Effector memory CD8-positive, alpha-beta T cell (primary cell): ENCODE data around the gene OR6K6.

Experiments used
- ATAC-seq: fragments of 150-1000 bp; cut with Tn5 transposase; replicated peaks from 2 replicates; pipeline ENCODE4 v1.10.0; 2021; ENCODE audit warnings: mild to moderate bottlenecking, moderate library complexity
- DNase-seq, 3 experiments: peaks; one replicate each; pipeline ENCODE4 v3.0.0; 2021
- H3K27ac Mint-ChIP-seq, 2 donors: one replicate each; pipeline ENCODE4 v1.8.0; 2022; ENCODE audit warnings: mild to moderate bottlenecking in 2 of 2, mixed read lengths in 2 of 2, moderate library complexity in 2 of 2
- H3K27me3 Mint-ChIP-seq, 2 donors: one replicate each; pipeline ENCODE4 v1.8.0; 2022; ENCODE audit warnings: mixed read lengths in 2 of 2
- H3K36me3 Mint-ChIP-seq: one replicate; pipeline ENCODE4 v1.8.0; 2022; ENCODE audit warnings: mild to moderate bottlenecking, moderate library complexity, mixed read lengths; ENCODE audit not compliant: insufficient read depth
- H3K4me1 Mint-ChIP-seq, 2 donors: one replicate each; pipeline ENCODE4 v1.8.0; 2022; ENCODE audit warnings: low read depth in 2 of 2, mixed read lengths in 2 of 2
- H3K4me3 Mint-ChIP-seq, 2 donors: one replicate each; pipeline ENCODE4 v1.8.0; 2022; ENCODE audit warnings: mild to moderate bottlenecking in 2 of 2, mixed read lengths in 2 of 2, moderate library complexity in 2 of 2
- H3K9me3 Mint-ChIP-seq, 2 donors: one replicate each; pipeline ENCODE4 v1.8.0; 2022; ENCODE audit warnings: mixed read lengths in 2 of 2
- total RNA-seq, 9 experiments: gene quantifications; one replicate each; lab custom pipeline; 2026; lab: John Stamatoyannopoulos, UW

OR6K6 gene, protein sequence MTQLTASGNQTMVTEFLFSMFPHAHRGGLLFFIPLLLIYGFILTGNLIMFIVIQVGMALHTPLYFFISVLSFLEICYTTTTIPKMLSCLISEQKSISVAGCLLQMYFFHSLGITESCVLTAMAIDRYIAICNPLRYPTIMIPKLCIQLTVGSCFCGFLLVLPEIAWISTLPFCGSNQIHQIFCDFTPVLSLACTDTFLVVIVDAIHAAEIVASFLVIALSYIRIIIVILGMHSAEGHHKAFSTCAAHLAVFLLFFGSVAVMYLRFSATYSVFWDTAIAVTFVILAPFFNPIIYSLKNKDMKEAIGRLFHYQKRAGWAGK
- total RNA-seq = 0 reads per million in 9 experiments

DNA sequence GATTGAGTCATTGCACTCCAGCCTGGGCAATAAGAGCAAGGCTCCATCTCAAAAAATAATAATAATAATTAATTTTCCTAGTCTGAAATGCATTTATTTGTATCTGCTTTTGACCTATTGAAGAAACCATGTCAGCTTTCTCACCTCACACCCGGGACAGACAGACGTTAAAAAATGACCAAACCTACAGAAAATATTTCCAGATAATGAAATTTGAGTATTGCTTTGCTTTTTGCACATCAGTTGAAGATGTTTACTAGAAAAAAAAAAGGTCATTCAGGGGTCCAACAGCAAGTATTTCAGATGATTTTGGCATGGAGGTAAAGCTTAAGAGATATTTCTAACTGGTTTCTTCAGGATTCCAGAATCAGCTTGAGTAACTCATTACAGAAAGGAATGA, at the start of gene OR6K6:
Gene OR6K6 (plus strand): TSS at position 301 of the 400 bp plus-strand sequence. CDS start 168 bp downstream, outside the sequence.
- Mint-ChIP-seq H3K9me3 (peaks cover 0 to 2% of the 10 kb centered on the region in 2 donors), H3K4me1 (no peaks in the 10 kb centered on the region), H3K36me3 (no peaks in the 10 kb centered on the region), H3K27me3 (peaks cover 38 to 43% of the 10 kb centered on the region in 2 donors), H3K4me3 (no peak within 1 kb of the TSS), H3K27ac (no peak within 1 kb of the TSS)
- ATAC-seq (no peak), DNase-seq (no peak)

DNA sequence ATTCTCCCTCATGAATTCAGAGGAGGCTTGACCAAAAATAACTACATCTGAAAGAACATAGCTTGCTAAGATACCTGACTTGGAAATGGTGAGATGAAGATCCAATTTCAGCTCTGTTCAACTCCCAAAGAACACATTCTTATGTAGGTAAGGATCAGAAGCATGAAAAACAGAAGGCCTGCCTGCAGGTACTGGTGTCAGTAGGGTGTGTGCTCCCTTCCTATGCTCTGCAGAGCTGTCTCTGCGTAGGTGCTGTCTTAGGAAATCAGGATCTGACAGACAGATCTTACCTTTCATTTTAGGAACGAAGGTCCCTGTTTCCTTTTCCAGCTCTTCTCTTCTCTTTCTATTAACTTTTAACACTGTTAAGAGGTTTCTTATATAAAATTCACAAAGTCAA, 48.4 kb upstream of the OR6K6 start:
- Mint-ChIP-seq H3K4me3 (no peak overlapping the region), H3K9me3 (no peaks in the 10 kb centered on the region), H3K27ac (no peak overlapping the region), H3K36me3 (no peaks in the 10 kb centered on the region), H3K27me3 (peaks cover 3% of the 10 kb centered on the region in 2 donors), H3K4me1 (no peaks in the 10 kb centered on the region)
- DNase-seq (no peak), ATAC-seq (no peak)

DNA sequence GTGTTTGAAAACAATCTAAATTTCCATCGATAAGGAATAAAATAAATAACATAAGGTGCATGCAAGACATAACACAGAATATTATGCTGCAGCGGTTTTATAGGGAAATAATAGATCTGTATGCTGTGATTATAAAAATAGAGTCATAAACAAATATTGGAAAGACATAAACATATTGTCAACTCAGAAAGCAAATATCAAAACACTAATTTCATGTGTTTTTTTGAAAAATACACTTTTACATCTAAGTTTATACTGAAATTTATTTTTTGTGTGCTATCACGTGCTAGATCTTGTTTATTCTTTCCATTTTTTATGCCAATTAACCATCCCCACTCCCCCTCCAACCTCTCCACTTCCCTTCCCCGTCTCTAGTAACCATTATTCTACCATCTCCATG, 43.4 kb upstream of the OR6K6 start:
- peaks cover 29% of the 10 kb centered on the region in 2 donors for H3K27me3 Mint-ChIP-seq
- no peak for DNase-seq
- no peaks in the 10 kb centered on the region for H3K36me3 Mint-ChIP-seq
- no peak overlapping the region for H3K4me3 Mint-ChIP-seq
- H3K9me3 Mint-ChIP-seq = no peaks in the 10 kb centered on the region
- no peak for ATAC-seq
- H3K4me1 Mint-ChIP-seq = no peaks in the 10 kb centered on the region
- H3K27ac Mint-ChIP-seq = no peak overlapping the region

DNA sequence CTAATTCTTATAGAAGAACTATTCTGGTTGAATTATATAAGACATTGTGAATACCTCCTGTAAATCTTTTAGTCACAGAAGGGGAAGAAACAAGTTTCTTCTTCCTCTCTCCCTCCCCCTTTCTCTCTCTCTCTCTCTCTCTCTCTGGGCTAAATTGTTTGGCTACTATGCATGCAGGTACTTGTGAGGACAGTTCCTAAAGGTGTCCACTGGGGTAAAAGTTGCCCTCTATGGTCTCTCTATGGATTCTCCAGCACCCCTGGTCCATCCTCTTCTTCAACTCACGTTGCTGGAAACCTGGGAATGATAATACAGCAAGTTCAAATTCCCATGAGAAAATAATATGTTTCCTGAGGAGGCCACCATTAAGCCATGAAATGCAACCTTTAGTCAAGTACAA, 39.8 kb upstream of the OR6K6 start:
- Mint-ChIP-seq H3K27ac (no peak overlapping the region), H3K36me3 (no peaks in the 10 kb centered on the region), H3K4me3 (no peak overlapping the region), H3K9me3 (no peaks in the 10 kb centered on the region), H3K4me1 (no peaks in the 10 kb centered on the region), H3K27me3 (peaks cover 42 to 50% of the 10 kb centered on the region in 2 donors)
- DNase-seq (no peak), ATAC-seq (no peak)

DNA sequence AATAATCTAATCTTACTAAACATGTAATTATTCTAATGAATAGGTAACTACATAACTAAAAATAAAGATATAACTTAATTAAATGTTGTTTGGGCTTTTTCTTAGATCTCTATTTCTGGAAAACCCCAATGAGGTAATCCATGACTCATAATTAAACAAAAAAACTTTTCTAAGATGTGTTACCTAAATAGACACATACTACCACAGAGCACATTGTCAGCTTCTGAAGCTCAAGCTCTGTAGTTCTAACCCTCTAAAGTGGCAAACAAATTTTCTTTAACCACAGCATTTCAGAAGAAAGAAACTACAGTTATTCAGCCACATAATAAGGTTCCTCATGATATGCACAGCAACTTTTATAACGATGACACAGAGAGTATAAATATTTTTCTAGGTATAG, 38.2 kb upstream of the OR6K6 start:
- Mint-ChIP-seq H3K27me3 (peaks cover 48 to 60% of the 10 kb centered on the region in 2 donors), H3K4me1 (no peaks in the 10 kb centered on the region), H3K9me3 (no peaks in the 10 kb centered on the region), H3K4me3 (no peak overlapping the region), H3K27ac (no peak overlapping the region), H3K36me3 (no peaks in the 10 kb centered on the region)
- ATAC-seq (no peak), DNase-seq (no peak)

DNA sequence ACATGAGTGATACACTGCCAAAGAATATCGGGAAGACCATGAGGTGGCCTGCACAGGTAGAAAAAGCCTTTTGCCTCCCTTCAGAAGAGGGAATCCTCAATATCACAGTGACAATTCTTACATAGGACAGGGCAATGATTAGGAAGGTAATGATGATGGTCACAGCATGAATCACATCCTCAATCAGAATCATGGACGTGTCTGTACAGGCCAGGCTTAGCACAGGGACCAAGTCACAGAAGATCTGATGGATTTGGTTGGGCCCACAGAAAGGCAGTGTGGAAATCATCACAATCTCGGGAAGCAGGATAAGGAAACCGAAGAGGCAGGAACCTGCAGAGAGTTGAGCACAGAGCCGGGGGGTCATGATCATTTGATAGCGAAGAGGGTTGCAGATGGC, 37.2 kb upstream of the OR6K6 start:
- DNase-seq (no peak), ATAC-seq (no peak)
- Mint-ChIP-seq H3K27ac (no peak overlapping the region), H3K4me1 (no peaks in the 10 kb centered on the region), H3K27me3 (peaks cover 43 to 59% of the 10 kb centered on the region in 2 donors), H3K36me3 (no peaks in the 10 kb centered on the region), H3K4me3 (no peak overlapping the region), H3K9me3 (no peaks in the 10 kb centered on the region)

DNA sequence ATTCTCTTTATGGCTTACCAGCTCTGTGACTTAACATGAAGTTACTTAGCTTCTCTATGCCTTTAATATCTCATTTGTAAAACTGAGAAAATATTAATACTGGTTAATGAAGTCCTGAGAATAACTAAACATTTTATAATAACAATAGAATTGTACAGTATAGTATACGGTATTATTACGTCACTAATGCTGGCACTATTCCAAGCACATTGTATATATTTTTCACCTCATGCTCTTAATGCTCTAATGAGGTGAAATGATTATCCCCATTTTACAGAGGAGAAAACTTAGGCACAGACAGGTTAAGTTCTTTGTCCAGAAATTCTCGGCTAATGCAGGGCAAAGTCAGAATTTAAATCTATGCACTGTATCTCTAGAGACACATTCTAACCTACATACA, 34.9 kb upstream of the OR6K6 start:
- H3K27me3 Mint-ChIP-seq = peaks cover 53 to 59% of the 10 kb centered on the region in 2 donors
- H3K4me3 Mint-ChIP-seq = no peak overlapping the region
- no peaks in the 10 kb centered on the region for H3K36me3 Mint-ChIP-seq

DNA sequence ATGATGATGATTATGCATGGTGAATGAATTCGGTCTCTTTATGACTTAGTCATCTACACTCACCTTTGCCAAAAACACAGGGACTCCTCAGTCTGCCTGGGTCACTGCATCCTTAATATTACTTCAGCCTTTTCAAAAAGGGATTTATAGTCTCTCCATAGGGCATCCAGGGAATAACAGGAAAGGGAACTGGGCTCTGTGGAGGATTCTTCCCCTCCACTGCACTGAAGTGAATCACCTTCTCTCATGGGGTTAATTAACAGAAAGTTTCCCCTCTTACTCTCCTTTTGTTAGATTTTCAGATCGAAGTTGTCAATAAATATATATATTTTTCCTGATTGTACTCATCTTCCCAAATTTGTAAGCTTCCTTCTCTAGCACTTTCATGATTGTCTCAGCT, 33.9 kb upstream of the OR6K6 start, which contains the start of gene OR6K3:
Gene OR6K3 (minus strand): TSS at position 101 of the 400 bp plus-strand sequence. CDS start 2,605 bp downstream, outside the sequence.
- H3K4me3 Mint-ChIP-seq = no peak within 1 kb of the TSS
- no peak for DNase-seq
- no peaks in the 10 kb centered on the region for H3K9me3 Mint-ChIP-seq
- no peak within 1 kb of the TSS for H3K27ac Mint-ChIP-seq
- no peak for ATAC-seq
- H3K27me3 Mint-ChIP-seq = peaks cover 46 to 60% of the 10 kb centered on the region in 2 donors
- no peaks in the 10 kb centered on the region for H3K36me3 Mint-ChIP-seq
- no peaks in the 10 kb centered on the region for H3K4me1 Mint-ChIP-seq

More for the DNA sequence above, 34.9 kb upstream of the OR6K6 start:
- DNase-seq (no peak), ATAC-seq (no peak)
- H3K9me3 Mint-ChIP-seq = no peaks in the 10 kb centered on the region
- no peaks in the 10 kb centered on the region for H3K4me1 Mint-ChIP-seq
- no peak overlapping the region for H3K27ac Mint-ChIP-seq

DNA sequence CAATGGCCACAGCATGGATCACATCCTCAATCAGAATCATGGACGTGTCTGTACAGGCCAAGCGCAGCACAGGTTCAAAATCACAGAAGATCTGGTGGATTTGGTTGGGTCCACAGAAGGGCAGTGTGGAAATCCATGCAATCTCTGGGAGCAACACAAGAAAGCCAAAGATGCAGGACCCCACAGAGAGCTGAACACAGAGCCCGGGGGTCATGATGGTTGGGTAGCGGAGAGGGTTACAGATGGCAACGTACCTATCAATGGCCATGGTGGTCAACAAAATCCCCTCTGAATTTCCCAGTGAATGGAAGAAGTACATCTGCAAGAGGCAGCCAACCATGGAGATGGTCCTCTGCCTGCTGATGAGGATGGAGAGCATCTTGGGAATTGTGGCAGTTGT, 30.1 kb upstream of the OR6K6 start:
- Mint-ChIP-seq H3K27ac (no peak overlapping the region), H3K4me1 (no peaks in the 10 kb centered on the region), H3K36me3 (no peaks in the 10 kb centered on the region), H3K4me3 (no peak overlapping the region), H3K27me3 (peaks cover 34 to 50% of the 10 kb centered on the region in 2 donors), H3K9me3 (no peaks in the 10 kb centered on the region)
- ATAC-seq (no peak), DNase-seq (no peak)

DNA sequence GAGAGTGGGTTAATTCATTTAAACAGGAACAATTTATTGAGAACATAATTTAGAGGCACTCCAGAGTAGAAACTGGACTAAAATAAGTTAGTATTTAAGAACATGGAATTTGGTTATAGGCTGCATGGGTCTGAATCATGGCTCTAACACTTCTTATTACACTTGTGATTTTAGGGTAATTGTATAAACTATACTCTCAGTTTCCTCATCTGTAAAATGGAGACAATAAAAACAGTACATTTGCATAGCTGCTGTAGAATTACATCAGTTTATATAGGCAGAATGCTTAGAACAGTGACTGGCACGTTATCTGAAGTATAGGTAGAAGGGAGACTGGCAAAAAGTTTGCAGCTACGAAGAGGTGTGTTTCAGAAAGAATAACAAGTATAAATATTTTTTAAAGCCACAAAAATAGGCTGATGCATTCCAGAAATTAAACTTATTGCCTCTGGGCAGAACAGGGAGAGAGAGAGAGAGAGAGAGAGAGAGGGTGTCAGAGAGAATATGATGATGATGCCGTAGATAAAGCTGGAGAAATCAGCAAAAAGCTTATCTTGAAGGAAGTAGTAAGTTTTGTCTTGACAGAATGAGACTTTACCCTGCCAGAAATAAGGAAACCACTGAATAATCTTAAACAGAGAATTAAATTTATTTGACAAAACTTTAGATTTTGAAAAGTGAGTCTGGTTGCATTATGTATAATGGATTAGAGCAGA, 25.9 kb upstream of the OR6K6 start:
- DNase-seq = no peak
- H3K4me1 Mint-ChIP-seq = peaks cover 0 to 3% of the 10 kb centered on the region in 2 donors
- no peak overlapping the region for H3K27ac Mint-ChIP-seq
- H3K9me3 Mint-ChIP-seq = no peaks in the 10 kb centered on the region
- peaks cover 12 to 22% of the 10 kb centered on the region in 2 donors for H3K27me3 Mint-ChIP-seq
- H3K36me3 Mint-ChIP-seq = no peaks in the 10 kb centered on the region
- ATAC-seq = no peak
- H3K4me3 Mint-ChIP-seq = no peak overlapping the region

DNA sequence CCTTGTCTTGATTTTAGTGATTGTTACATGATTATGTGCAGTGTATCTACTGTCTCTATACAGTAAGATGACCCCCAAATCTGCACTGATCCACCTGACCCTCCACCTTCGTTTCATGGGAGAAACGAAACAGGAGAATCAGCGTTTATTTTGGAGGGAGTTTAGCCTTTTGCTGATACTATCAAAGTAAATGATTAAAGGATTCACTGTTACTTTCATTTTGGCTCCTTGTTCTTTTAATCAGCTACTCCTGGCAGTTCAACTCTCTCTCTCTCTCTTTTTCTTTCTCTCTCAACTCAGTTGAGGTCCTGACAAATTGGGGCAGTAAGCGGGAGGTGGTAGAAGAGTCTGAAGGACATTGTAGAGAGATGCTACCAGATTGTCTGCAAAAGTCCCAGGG, 24.1 kb upstream of the OR6K6 start:
- H3K36me3 Mint-ChIP-seq = no peaks in the 10 kb centered on the region
- H3K27ac Mint-ChIP-seq = no peak overlapping the region
- H3K4me3 Mint-ChIP-seq = no peak overlapping the region
- no peaks in the 10 kb centered on the region for H3K9me3 Mint-ChIP-seq
- H3K4me1 Mint-ChIP-seq = peaks cover 0 to 3% of the 10 kb centered on the region in 2 donors
- DNase-seq = no peak
- peaks cover 0 to 11% of the 10 kb centered on the region in 2 donors for H3K27me3 Mint-ChIP-seq
- ATAC-seq = no peak

DNA sequence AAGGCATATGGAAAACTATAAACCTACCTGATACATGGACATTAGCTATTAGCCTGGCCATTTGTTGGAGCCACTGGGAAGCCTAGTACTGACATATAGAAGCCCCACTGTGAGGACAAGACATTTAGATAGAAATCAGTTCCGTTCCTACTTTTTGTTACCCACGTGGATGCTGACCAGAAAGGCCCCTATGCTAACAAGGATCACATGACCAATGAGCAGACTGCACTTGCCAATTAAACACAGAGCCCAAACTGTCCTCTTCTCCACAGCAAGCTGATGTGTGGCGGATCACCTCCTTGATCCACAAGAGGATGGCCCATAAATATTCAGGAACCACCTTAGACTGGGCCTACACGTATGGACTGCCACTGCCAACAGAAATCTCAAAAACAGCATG, 22.8 kb upstream of the OR6K6 start:
- Mint-ChIP-seq H3K4me1 (peaks cover 0 to 3% of the 10 kb centered on the region in 2 donors), H3K27ac (no peak overlapping the region), H3K36me3 (no peaks in the 10 kb centered on the region), H3K4me3 (no peak overlapping the region), H3K9me3 (no peaks in the 10 kb centered on the region), H3K27me3 (peaks cover 0 to 5% of the 10 kb centered on the region in 2 donors)
- DNase-seq = no peak
- no peak for ATAC-seq

DNA sequence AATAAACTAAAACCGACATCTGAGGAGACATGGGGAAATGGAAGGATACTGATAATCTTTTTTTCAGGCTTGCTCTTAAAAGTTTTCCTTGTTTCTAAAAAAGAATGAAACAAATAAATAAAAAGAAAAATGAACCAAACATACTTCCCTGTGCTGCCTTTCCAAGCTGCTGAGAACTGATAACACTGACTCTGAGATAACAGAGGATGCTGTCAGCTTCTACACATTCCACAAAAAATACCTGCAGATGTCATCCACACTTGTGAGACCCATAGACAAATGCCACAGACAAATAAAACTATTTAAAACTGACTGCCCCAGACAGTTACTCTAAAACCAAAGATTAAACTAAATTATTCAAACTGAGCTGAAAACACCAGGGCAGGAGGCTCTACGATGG, 22.0 kb upstream of the OR6K6 start:
- H3K9me3 Mint-ChIP-seq = no peaks in the 10 kb centered on the region
- no peak overlapping the region for H3K27ac Mint-ChIP-seq
- ATAC-seq (no peak), DNase-seq (no peak)
- peaks cover 0 to 3% of the 10 kb centered on the region in 2 donors for H3K4me1 Mint-ChIP-seq
- H3K36me3 Mint-ChIP-seq = no peaks in the 10 kb centered on the region
- no peak overlapping the region for H3K4me3 Mint-ChIP-seq
- H3K27me3 Mint-ChIP-seq = no peaks in the 10 kb centered on the region

DNA sequence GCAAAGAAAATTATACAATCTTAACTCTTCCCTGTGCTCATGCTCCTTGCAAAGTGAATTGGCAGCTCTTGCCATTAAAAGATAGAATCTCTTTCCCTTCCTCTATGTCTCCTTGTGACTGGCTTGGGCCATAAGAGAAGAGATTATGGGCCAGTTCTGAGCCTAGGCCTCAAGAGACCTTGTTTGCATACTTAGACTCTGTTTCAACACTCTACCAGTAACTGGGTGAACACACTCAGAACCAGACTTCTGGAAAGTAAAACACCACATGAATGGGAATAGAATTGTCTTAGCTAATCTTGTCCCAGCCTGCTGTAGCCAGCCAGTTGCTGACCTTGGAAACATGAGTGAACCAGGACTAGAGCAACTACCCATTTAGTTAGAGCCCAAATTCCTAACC, 18.7 kb upstream of the OR6K6 start:
- Mint-ChIP-seq H3K27ac (no peak overlapping the region), H3K27me3 (peaks cover 14 to 22% of the 10 kb centered on the region in 2 donors), H3K4me3 (no peak overlapping the region), H3K36me3 (no peaks in the 10 kb centered on the region), H3K4me1 (no peaks in the 10 kb centered on the region), H3K9me3 (no peaks in the 10 kb centered on the region)
- DNase-seq (no peak), ATAC-seq (no peak)
